ENCODE results near the gene CNTNAP5. TPM values are rescaled to one million over a fixed set of nuclear protein-coding genes. Genes with fewer than 3 reads are reported as not detected.

CNTNAP5 gene
- total and polyA plus RNA-seq, 2 donors (not counting 3 experiments of a cell fraction or from before 2014, with no cell fraction given) = not detected

DNA sequence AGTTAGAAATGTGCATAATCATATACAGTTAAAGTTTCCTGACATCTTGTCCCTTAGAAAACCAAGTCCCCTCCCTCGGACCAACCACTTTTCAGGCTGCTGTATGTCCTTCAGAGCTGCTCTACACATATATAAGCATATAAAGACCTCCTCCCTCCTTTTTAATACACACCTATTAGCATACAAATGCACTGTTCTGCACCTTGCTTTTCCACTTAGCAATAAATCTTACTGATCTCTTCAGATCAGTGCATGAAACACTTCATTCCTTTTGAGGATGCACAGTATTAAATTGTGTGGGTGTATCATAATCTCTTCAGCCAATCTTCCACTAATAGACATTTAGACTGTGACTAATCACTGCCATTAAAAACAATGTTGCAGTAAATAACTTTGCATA is 79.8 kb downstream of the CNTNAP5 start:
- H3K36me3 ChIP-seq (ENCODE audit: control insufficient read depth in 2 of 2, extremely low read depth in 1 of 2, insufficient read depth in 2 of 2, low read length in 2 of 2) = no peaks in the 10 kb centered on the region
- dilution Hi-C loops (cut with MboI; ENCODE audit: extremely low pct_ligation_motif_present, low sequenced_read_pairs) = no loop called here
- no peaks in the 10 kb centered on the region for H3K79me2 ChIP-seq (ENCODE audit: control insufficient read depth, insufficient read depth, low read length)
- intact Hi-C loops (cut with micrococcal nuclease) = no loop called here
- H3K4me2 ChIP-seq (ENCODE audit: insufficient read depth, low read length) = no peak overlapping the region
- no peaks in the 10 kb centered on the region for H3K9me1 ChIP-seq (replicated peaks; ENCODE audit: control insufficient read depth, extremely low read depth, insufficient read depth, low read length)
- no peaks in the 10 kb centered on the region for H4K20me1 ChIP-seq (replicated peaks; ENCODE audit: control insufficient read depth, extremely low read depth, insufficient read depth, low read length)
- TF ChIP-seq CTCF (IDR thresholded peaks at IDR 0.05; ENCODE audit: extremely low read depth in 1 of 2, insufficient read depth in 1 of 2, low read depth in 1 of 2, low read length in 2 of 2) (no peak), POLR2A (IDR thresholded peaks at IDR 0.05; ENCODE audit: low read depth, low read length) (no peak), EZH2 (IDR thresholded peaks at IDR 0.05; ENCODE audit: borderline replicate concordance, low read depth, low read length, severe bottlenecking) (no peak), MYC (IDR thresholded peaks at IDR 0.05; ENCODE audit: low read depth, low read length) (no peak), GATA2 (IDR thresholded peaks at IDR 0.05; ENCODE audit: insufficient read depth, insufficient read length, low read depth, low read length) (no peak), JUN (IDR thresholded peaks at IDR 0.05; ENCODE audit: borderline replicate concordance, insufficient read depth, insufficient read length, low read depth) (no peak), FOS (IDR thresholded peaks at IDR 0.05; ENCODE audit: borderline replicate concordance, insufficient read depth, low read length) (no peak), POLR2AphosphoS5 (IDR thresholded peaks at IDR 0.05; ENCODE audit: insufficient read depth, low read depth, low read length) (no peak), MAX (IDR thresholded peaks at IDR 0.05; ENCODE audit: insufficient read depth, insufficient read length) (no peak)
- no TSS peak for BruUV-seq (replicated peaks)
- H3K4me3 ChIP-seq (replicated peaks in 1 of 3; ENCODE audit: insufficient read depth in 1 of 3, low read depth in 1 of 3, low read length in 3 of 3) = no peak overlapping the region
- H3K9me3 ChIP-seq (replicated peaks; ENCODE audit: control insufficient read depth, insufficient read depth, low read length) = peaks cover 2% of the 10 kb centered on the region
- no peak overlapping the region for H3K9ac ChIP-seq (replicated peaks; ENCODE audit: extremely low read depth, insufficient read depth, low read length)
- FAIRE-seq (no peak), DNase-seq (ENCODE audit: low read depth, low spot score) (no peak)
- no peak overlapping the region for H2AFZ ChIP-seq (ENCODE audit: low read depth, low read length)
- ChIA-PET POLR2A (no interaction called here), CTCF (no interaction called here)
- no peak overlapping the region for H3K27ac ChIP-seq (ENCODE audit: insufficient read depth, low read depth, low read length)
- H3K4me1 ChIP-seq (ENCODE audit: control insufficient read depth, extremely low read depth, insufficient read depth, low read length) = no peaks in the 10 kb centered on the region
- no peaks in the 10 kb centered on the region for H3K27me3 ChIP-seq (ENCODE audit: control insufficient read depth in 2 of 2, insufficient read depth in 2 of 2, low read length in 2 of 2)

All from endothelial cell of umbilical vein (primary cell).